Measurements from ENCODE around the gene HNRNPR. TPM values are rescaled to one million over a fixed set of nuclear protein-coding genes. Genes with fewer than 3 reads are reported as not detected.
"Not testable (repeated sequence)": the region's sequence is repeated elsewhere in the genome, so short reads cannot be mapped to it uniquely, and the experiment has no call there.

The HNRNPR gene
- total RNA-seq, 4 donors from 2014 or later: 60.9 to 90.2 (median 76.8) TPM

- WGBS, 2 donors: 86 to 93% methylated on average over 4 of the region's 4 CpGs
- H3K36me3 ChIP-seq: peaks cover 0 to 4% (median 0%) of the 10 kb centered on the region in 3 donors
- H3K4me1 ChIP-seq: peaks cover 0 to 7% (median 0%) of the 10 kb centered on the region in 3 donors
- H3K4me3 ChIP-seq: no peak overlapping the region
- H3K9me3 ChIP-seq: no peaks in the 10 kb centered on the region
- peaks cover 0 to 50% (median 0%) of the 10 kb centered on the region in 4 donors for H3K27me3 ChIP-seq
- DNase-seq: no peak
- no peak overlapping the region for H3K27ac ChIP-seq
- intact Hi-C loops (cut with DNase I): no loop called here
- TF ChIP-seq CTCF (IDR thresholded peaks at IDR 0.05) (no peak), POLR2A (IDR thresholded peaks at IDR 0.05) (no peak)
These were observed 70.0 kb downstream of the HNRNPR start for GRCh38 chr1:23274134-23274505.

GRCh38 chr1:23273450-23274133 lies 70.5 kb downstream of the HNRNPR start:
- 71% methylated on average over 8 of the region's 8 CpGs for WGBS, 2 donors
- Histone ChIP-seq H3K27ac (no peak overlapping the region), H3K4me1 (peaks cover 0 to 1% (median 0%) of the 10 kb centered on the region in 3 donors), H3K36me3 (no peaks in the 10 kb centered on the region), H3K27me3 (peaks cover 0 to 50% (median 0%) of the 10 kb centered on the region in 4 donors), H3K9me3 (no peaks in the 10 kb centered on the region), H3K4me3 (no peak overlapping the region)
- intact Hi-C loops (cut with DNase I): no loop called here
- no peak for DNase-seq
- TF ChIP-seq CTCF (IDR thresholded peaks at IDR 0.05) (no peak), POLR2A (IDR thresholded peaks at IDR 0.05) (no peak)

- TF ChIP-seq CTCF (IDR thresholded peaks at IDR 0.05) (no peak), POLR2A (IDR thresholded peaks at IDR 0.05) (no peak)
- intact Hi-C loops (cut with DNase I): no loop called here
These were observed 80.7 kb downstream of the HNRNPR start for GRCh38 chr1:23263380-23263887.

GRCh38 chr1:23258082-23258481 lies 86.0 kb downstream of the HNRNPR start:
- H3K27me3 ChIP-seq; H3K4me1 ChIP-seq; H3K27ac ChIP-seq; DNase-seq; H3K4me3 ChIP-seq; H3K36me3 ChIP-seq; intact Hi-C loops (cut with DNase I); H3K9me3 ChIP-seq: not testable (repeated sequence)
- WGBS, 2 donors: 86 to 100% methylated on average over 1 of the region's 2 CpGs

More at GRCh38 chr1:23263380-23263887, 80.7 kb downstream of the HNRNPR start:
- no peaks in the 10 kb centered on the region for H3K9me3 ChIP-seq
- DNase-seq: no peak
- H3K27me3 ChIP-seq: no peaks in the 10 kb centered on the region
- H3K4me3 ChIP-seq: no peak overlapping the region
- H3K27ac ChIP-seq: no peak overlapping the region
- H3K4me1 ChIP-seq: no peaks in the 10 kb centered on the region
- H3K36me3 ChIP-seq: no peaks in the 10 kb centered on the region
- WGBS, 2 donors: 69 to 78% methylated on average over 3 of the region's 3 CpGs

- H3K36me3 ChIP-seq; H3K4me1 ChIP-seq; H3K9me3 ChIP-seq; DNase-seq; intact Hi-C loops (cut with DNase I); H3K4me3 ChIP-seq; H3K27ac ChIP-seq: not testable (repeated sequence)
- peaks cover 0 to 11% (median 0%) of the 10 kb centered on the region in 4 donors for H3K27me3 ChIP-seq
- no CpG with 5 or more reads among the region's 34 CpGs for WGBS, 2 donors
These were observed 86.7 kb downstream of the HNRNPR start for GRCh38 chr1:23257371-23257770.

Other genes with a start within 250 kb of the HNRNPR start
- 10 to 100 TPM; 16.9 to 18.7 (median 17.9) TPM for gene LUZP1, start 175.4 kb downstream of the HNRNPR start, total RNA-seq
- not detected for gene HTR1D, start 126.8 kb downstream of the HNRNPR start, total RNA-seq
- gene ZNF436, start 25.6 kb upstream of the HNRNPR start, total RNA-seq: 10 to 100 TPM; 14.9 to 33.6 (median 24.8) TPM
- 10 to 100 TPM in 3 of 4 donors, 1 to 10 TPM in 1; 9.1 to 30.7 (median 25.1) TPM for gene TCEA3, start 80.5 kb upstream of the HNRNPR start, total RNA-seq
- gene ASAP3, start 139.9 kb upstream of the HNRNPR start, total RNA-seq: 10 to 100 TPM; 17.6 to 39.0 (median 30.5) TPM
- gene E2F2, start 186.9 kb upstream of the HNRNPR start, total RNA-seq: 10 to 100 TPM; 10.1 to 16.9 (median 11.8) TPM
- 10 to 100 TPM; 12.6 to 62.9 (median 37.5) TPM for gene ID3, start 215.2 kb upstream of the HNRNPR start, total RNA-seq

Data from esophagus squamous epithelium (tissue), 5 donors.